ENCODE measurements around the gene PLA2G2A. TPM values are rescaled to one million over a fixed set of nuclear protein-coding genes. Genes with fewer than 3 reads are reported as not detected.
"Not testable (repeated sequence)": the region's sequence is repeated elsewhere in the genome, so short reads cannot be mapped to it uniquely, and the experiment has no call there.

The PLA2G2A gene
- total RNA-seq, 1 donor from 2014 or later = not detected

- Mint-ChIP-seq H3K27me3 (ENCODE audit: low read depth, unreplicated experiment) (peaks cover 12% of the 10 kb centered on the region), H3K36me3 (ENCODE audit: low read depth, unreplicated experiment) (no peaks in the 10 kb centered on the region), H3K9me3 (ENCODE audit: unreplicated experiment) (peaks cover 4% of the 10 kb centered on the region), H3K4me3 (ENCODE audit: unreplicated experiment) (no peak overlapping the region), H3K27ac (ENCODE audit: unreplicated experiment) (no peak overlapping the region), H3K4me1 (ENCODE audit: low read depth, unreplicated experiment) (no peaks in the 10 kb centered on the region)
- no peaks in the 10 kb centered on the region for H4K20me1 ChIP-seq (ENCODE audit: insufficient read depth, low read length)
- no peak overlapping the region for H3K4me3 ChIP-seq (ENCODE audit: insufficient read depth, low read depth, low read length)
- H2AFZ ChIP-seq (ENCODE audit: low read depth, low read length) = no peak overlapping the region
- H3K9me3 ChIP-seq (ENCODE audit: insufficient read depth, low read depth, low read length) = peaks cover 5% of the 10 kb centered on the region
- FAIRE-seq (no peak), DNase-seq (ENCODE audit: low read depth) (no peak)
- H3K27me3 ChIP-seq (ENCODE audit: insufficient read depth, low read length) = peaks cover 7% of the 10 kb centered on the region
- no peak overlapping the region for H3K4me2 ChIP-seq (ENCODE audit: low read length)
- H3K79me2 ChIP-seq (ENCODE audit: insufficient read depth, low read length) = no peaks in the 10 kb centered on the region
- H3K4me1 ChIP-seq (ENCODE audit: insufficient read depth, low read length) = no peaks in the 10 kb centered on the region
- no peak overlapping the region for H3K27ac ChIP-seq (ENCODE audit: low read depth, low read length)
- no peak for TF ChIP-seq EZH2 (IDR thresholded peaks at IDR 0.05; ENCODE audit: insufficient read depth, low read length)
- no peak for TF ChIP-seq CTCF (IDR thresholded peaks at IDR 0.05; ENCODE audit: insufficient read depth, low read depth, low read length)
- H3K36me3 ChIP-seq (ENCODE audit: insufficient read depth, low read length) = no peaks in the 10 kb centered on the region
- H3K9ac ChIP-seq (ENCODE audit: low read length) = no peak overlapping the region
Measured at GRCh38 chr1:20009212-20009611, 29.8 kb upstream of the PLA2G2A start.

GRCh38 chr1:20008391-20008841 is 29.0 kb upstream of the PLA2G2A start:
- Histone ChIP-seq H3K27me3 (ENCODE audit: insufficient read depth, low read length) (peaks cover 5% of the 10 kb centered on the region), H2AFZ (ENCODE audit: low read depth, low read length) (no peak overlapping the region), H3K79me2 (ENCODE audit: insufficient read depth, low read length) (no peaks in the 10 kb centered on the region), H3K36me3 (ENCODE audit: insufficient read depth, low read length) (no peaks in the 10 kb centered on the region), H3K4me2 (ENCODE audit: low read length) (no peak overlapping the region), H3K9me3 (ENCODE audit: insufficient read depth, low read depth, low read length) (no peaks in the 10 kb centered on the region), H3K27ac (ENCODE audit: low read depth, low read length) (no peak overlapping the region), H3K4me3 (ENCODE audit: insufficient read depth, low read depth, low read length) (no peak overlapping the region), H3K4me1 (ENCODE audit: insufficient read depth, low read length) (no peaks in the 10 kb centered on the region), H4K20me1 (ENCODE audit: insufficient read depth, low read length) (no peaks in the 10 kb centered on the region), H3K9ac (ENCODE audit: low read length) (no peak overlapping the region)
- no peak for TF ChIP-seq CTCF (IDR thresholded peaks at IDR 0.05; ENCODE audit: insufficient read depth, low read depth, low read length)
- TF ChIP-seq EZH2 (IDR thresholded peaks at IDR 0.05; ENCODE audit: insufficient read depth, low read length) = no peak
- Mint-ChIP-seq H3K27ac (ENCODE audit: unreplicated experiment) (no peak overlapping the region), H3K27me3 (ENCODE audit: low read depth, unreplicated experiment) (peaks cover 12% of the 10 kb centered on the region), H3K36me3 (ENCODE audit: low read depth, unreplicated experiment) (no peaks in the 10 kb centered on the region), H3K4me3 (ENCODE audit: unreplicated experiment) (no peak overlapping the region), H3K4me1 (ENCODE audit: low read depth, unreplicated experiment) (no peaks in the 10 kb centered on the region), H3K9me3 (ENCODE audit: unreplicated experiment) (peaks cover 8% of the 10 kb centered on the region)
- FAIRE-seq = no peak
- DNase-seq (ENCODE audit: low read depth) = peak; percentile 62

GRCh38 chr1:19998823-19999222 is 19.4 kb upstream of the PLA2G2A start:
- H3K9me3 Mint-ChIP-seq (ENCODE audit: unreplicated experiment) = peaks cover 10% of the 10 kb centered on the region
- H3K79me2 ChIP-seq (ENCODE audit: insufficient read depth, low read length); H3K27ac ChIP-seq (ENCODE audit: low read depth, low read length); H4K20me1 ChIP-seq (ENCODE audit: insufficient read depth, low read length); H3K4me1 ChIP-seq (ENCODE audit: insufficient read depth, low read length); H3K4me1 Mint-ChIP-seq (ENCODE audit: low read depth, unreplicated experiment); H3K27ac Mint-ChIP-seq (ENCODE audit: unreplicated experiment); H3K4me3 ChIP-seq (ENCODE audit: insufficient read depth, low read depth, low read length); H3K36me3 ChIP-seq (ENCODE audit: insufficient read depth, low read length); H3K4me3 Mint-ChIP-seq (ENCODE audit: unreplicated experiment); H3K27me3 Mint-ChIP-seq (ENCODE audit: low read depth, unreplicated experiment); H3K9ac ChIP-seq (ENCODE audit: low read length); H3K4me2 ChIP-seq (ENCODE audit: low read length); H3K27me3 ChIP-seq (ENCODE audit: insufficient read depth, low read length); H3K36me3 Mint-ChIP-seq (ENCODE audit: low read depth, unreplicated experiment); FAIRE-seq; H2AFZ ChIP-seq (ENCODE audit: low read depth, low read length); H3K9me3 ChIP-seq (ENCODE audit: insufficient read depth, low read depth, low read length); DNase-seq (ENCODE audit: low read depth): not testable (repeated sequence)

Measured in astrocyte (in vitro differentiated cells and primary cell).